ENCODE measurements around the gene CAT. TPM values are rescaled to one million over a fixed set of nuclear protein-coding genes. Genes with fewer than 3 reads are reported as not detected.

CAT gene
- total and polyA plus RNA-seq, 9 of the 15 experiments (the other 6 are each of a cell fraction or from before 2014, with no cell fraction given), result 86.7 to 183 (median 114) TPM

DNA sequence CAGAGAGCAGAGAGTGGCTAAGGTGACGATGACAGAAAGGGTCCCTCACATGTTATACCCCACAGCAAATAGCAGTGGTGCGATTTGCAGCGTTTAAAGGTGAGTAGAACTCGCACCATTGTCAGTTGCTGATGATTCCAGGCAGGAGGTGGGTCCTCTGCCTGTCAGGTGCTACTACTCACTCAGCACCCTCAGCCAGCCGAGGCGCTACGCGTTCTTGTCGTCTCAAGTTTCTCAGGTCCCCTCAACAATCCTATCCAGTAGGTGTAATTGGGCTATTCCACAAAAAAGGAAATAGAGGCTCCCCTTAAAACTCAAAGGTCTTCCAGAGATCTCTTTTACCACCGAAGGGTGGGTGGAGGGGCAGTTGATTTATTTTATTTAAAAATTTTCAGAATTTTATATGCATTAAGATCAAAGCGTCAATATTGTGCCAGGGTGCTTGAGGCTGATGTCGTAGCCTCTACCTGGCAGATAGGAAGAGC is 56.5 kb downstream of the CAT start:
- no peak overlapping the region for H3K27ac ChIP-seq (ENCODE audit: extremely low read depth, low read depth, low read length)
- peak overlapping the region; percentile 30; the same call in 1 of the 2 replicates for H2AFZ ChIP-seq (ENCODE audit: low read depth, low read length)
- H4K20me1 ChIP-seq (replicated peaks; ENCODE audit: control insufficient read depth, insufficient read depth, low read length), result 0 out of 2 replicates have a peak, but pooled peaks cover 4% of the 10 kb centered on the region
- no peak overlapping the region for H3K9ac ChIP-seq (ENCODE audit: insufficient read depth in 1 of 2, low read depth in 2 of 2, low read length in 2 of 2)
- no peak for FAIRE-seq
- H3K4me2 ChIP-seq (ENCODE audit: insufficient read depth, low read length), result no peak overlapping the region
- no peak for DNase-seq (ENCODE audit: extremely low read depth in 1 of 4, low spot score in 3 of 4)
- peaks cover 0 to 4% of the 10 kb centered on the region in 2 experiments; a peak in 2 of 5 replicates for H3K4me1 ChIP-seq (replicated peaks in 1 of 2; ENCODE audit: control insufficient read depth in 2 of 2, insufficient read depth in 2 of 2, low read length in 2 of 2)
- TF ChIP-seq DMBX1 (CRISPR knock-in tag; IDR thresholded peaks at IDR 0.05; ENCODE audit: borderline replicate concordance) (no peak), MEIS2 (IDR thresholded peaks at IDR 0.05; ENCODE audit: partially characterized antibody) (peak; percentile 28), TCF3 (CRISPR knock-in tag; IDR thresholded peaks at IDR 0.05) (no peak), POLR2A (conservative IDR thresholded peaks at IDR 0.05) (no peak)
- TF ChIP-seq, protein P1, sequence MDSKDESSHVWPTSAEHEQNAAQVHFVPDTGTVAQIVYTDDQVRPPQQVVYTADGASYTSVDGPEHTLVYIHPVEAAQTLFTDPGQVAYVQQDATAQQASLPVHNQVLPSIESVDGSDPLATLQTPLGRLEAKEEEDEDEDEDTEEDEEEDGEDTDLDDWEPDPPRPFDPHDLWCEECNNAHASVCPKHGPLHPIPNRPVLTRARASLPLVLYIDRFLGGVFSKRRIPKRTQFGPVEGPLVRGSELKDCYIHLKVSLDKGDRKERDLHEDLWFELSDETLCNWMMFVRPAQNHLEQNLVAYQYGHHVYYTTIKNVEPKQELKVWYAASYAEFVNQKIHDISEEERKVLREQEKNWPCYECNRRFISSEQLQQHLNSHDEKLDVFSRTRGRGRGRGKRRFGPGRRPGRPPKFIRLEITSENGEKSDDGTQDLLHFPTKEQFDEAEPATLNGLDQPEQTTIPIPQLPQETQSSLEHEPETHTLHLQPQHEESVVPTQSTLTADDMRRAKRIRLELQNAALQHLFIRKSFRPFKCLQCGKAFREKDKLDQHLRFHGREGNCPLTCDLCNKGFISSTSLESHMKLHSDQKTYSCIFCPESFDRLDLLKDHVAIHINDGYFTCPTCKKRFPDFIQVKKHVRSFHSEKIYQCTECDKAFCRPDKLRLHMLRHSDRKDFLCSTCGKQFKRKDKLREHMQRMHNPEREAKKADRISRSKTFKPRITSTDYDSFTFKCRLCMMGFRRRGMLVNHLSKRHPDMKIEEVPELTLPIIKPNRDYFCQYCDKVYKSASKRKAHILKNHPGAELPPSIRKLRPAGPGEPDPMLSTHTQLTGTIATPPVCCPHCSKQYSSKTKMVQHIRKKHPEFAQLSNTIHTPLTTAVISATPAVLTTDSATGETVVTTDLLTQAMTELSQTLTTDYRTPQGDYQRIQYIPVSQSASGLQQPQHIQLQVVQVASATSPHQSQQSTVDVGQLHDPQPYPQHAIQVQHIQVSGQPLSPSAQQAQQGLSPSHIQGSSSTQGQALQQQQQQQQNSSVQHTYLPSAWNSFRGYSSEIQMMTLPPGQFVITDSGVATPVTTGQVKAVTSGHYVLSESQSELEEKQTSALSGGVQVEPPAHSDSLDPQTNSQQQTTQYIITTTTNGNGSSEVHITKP (IDR thresholded peaks at IDR 0.05; ENCODE audit: partially characterized antibody), result peak; percentile 57
- TF ChIP-seq, protein P2, sequence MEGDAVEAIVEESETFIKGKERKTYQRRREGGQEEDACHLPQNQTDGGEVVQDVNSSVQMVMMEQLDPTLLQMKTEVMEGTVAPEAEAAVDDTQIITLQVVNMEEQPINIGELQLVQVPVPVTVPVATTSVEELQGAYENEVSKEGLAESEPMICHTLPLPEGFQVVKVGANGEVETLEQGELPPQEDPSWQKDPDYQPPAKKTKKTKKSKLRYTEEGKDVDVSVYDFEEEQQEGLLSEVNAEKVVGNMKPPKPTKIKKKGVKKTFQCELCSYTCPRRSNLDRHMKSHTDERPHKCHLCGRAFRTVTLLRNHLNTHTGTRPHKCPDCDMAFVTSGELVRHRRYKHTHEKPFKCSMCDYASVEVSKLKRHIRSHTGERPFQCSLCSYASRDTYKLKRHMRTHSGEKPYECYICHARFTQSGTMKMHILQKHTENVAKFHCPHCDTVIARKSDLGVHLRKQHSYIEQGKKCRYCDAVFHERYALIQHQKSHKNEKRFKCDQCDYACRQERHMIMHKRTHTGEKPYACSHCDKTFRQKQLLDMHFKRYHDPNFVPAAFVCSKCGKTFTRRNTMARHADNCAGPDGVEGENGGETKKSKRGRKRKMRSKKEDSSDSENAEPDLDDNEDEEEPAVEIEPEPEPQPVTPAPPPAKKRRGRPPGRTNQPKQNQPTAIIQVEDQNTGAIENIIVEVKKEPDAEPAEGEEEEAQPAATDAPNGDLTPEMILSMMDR (IDR thresholded peaks at IDR 0.05 in 2 of 3, conservative IDR thresholded peaks at IDR 0.05 in 1 of 3; ENCODE audit: insufficient read depth in 2 of 3, low read depth in 1 of 3, low read length in 3 of 3), result no peak
- TF ChIP-seq, protein P3, sequence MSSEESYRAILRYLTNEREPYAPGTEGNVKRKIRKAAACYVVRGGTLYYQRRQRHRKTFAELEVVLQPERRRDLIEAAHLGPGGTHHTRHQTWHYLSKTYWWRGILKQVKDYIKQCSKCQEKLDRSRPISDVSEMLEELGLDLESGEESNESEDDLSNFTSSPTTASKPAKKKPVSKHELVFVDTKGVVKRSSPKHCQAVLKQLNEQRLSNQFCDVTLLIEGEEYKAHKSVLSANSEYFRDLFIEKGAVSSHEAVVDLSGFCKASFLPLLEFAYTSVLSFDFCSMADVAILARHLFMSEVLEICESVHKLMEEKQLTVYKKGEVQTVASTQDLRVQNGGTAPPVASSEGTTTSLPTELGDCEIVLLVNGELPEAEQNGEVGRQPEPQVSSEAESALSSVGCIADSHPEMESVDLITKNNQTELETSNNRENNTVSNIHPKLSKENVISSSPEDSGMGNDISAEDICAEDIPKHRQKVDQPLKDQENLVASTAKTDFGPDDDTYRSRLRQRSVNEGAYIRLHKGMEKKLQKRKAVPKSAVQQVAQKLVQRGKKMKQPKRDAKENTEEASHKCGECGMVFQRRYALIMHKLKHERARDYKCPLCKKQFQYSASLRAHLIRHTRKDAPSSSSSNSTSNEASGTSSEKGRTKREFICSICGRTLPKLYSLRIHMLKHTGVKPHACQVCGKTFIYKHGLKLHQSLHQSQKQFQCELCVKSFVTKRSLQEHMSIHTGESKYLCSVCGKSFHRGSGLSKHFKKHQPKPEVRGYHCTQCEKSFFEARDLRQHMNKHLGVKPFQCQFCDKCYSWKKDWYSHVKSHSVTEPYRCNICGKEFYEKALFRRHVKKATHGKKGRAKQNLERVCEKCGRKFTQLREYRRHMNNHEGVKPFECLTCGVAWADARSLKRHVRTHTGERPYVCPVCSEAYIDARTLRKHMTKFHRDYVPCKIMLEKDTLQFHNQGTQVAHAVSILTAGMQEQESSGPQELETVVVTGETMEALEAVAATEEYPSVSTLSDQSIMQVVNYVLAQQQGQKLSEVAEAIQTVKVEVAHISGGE (CRISPR knock-in tag; IDR thresholded peaks at IDR 0.05), result no peak
- ChIA-PET POLR2A (no interaction called here), CTCF (ENCODE audit: low intra/inter-chr PET ratio) (no interaction called here)
- H3K4me3 ChIP-seq, result no peak overlapping the region
- H3K9me1 ChIP-seq (ENCODE audit: control insufficient read depth, insufficient read depth, low read length), result no peaks in the 10 kb centered on the region
- BruUV-seq (replicated peaks), result no TSS peak
- no peaks in the 10 kb centered on the region for H3K9me3 ChIP-seq (replicated peaks; ENCODE audit: control insufficient read depth, insufficient read depth, low read depth, low read length)
- intact Hi-C loops (cut with micrococcal nuclease) (loop anchor here (10.0 kb wide), 1 partner anchor 500 kb away; no protein-coding TSS in a partner anchor), in situ Hi-C loops (cut with MboI) (loop anchor here (25.0 kb wide), 1 partner anchor 683 kb away; no protein-coding TSS in a partner anchor)
- peaks cover 7 to 35% of the 10 kb centered on the region in 2 experiments; a peak in 4 of 5 replicates for H3K27me3 ChIP-seq (ENCODE audit: control insufficient read depth in 2 of 2, insufficient read depth in 2 of 2, low read length in 2 of 2)
- H3K79me2 ChIP-seq (ENCODE audit: control insufficient read depth, insufficient read depth, low read length), result no peaks in the 10 kb centered on the region
- H3K36me3 ChIP-seq (ENCODE audit: control insufficient read depth, insufficient read depth, low read length), result no peaks in the 10 kb centered on the region
- WGBS (ENCODE audit: insufficient coverage, low coverage, missing lambda C conversion rate), result 19% methylated on average over 12 of the region's 12 CpGs
- ATAC-seq, result no peak
